HepG2 (cell line): Measurements from ENCODE around the gene CBL. TPM values are rescaled to one million over a fixed set of nuclear protein-coding genes. Genes with fewer than 3 reads are reported as not detected.

Experiments used
- AKAP8 ChIP-seq: sonication (generic); formaldehyde crosslinking; IDR thresholded peaks from 2 replicates; pipeline ENCODE4 v1.5.1; 2020; ENCODE audit warnings: mild to moderate bottlenecking, missing genetic modification reagents
- FOXA3 ChIP-seq: IDR thresholded peaks from 2 replicates; pipeline ENCODE4 v1.6.1; 2016; ENCODE audit warnings: missing genetic modification reagents, missing compliant biosample characterization
- GPN1 ChIP-seq: sonication (generic); formaldehyde crosslinking; IDR thresholded peaks from 2 replicates; pipeline ENCODE4 v1.5.1; 2020; ENCODE audit warnings: missing genetic modification reagents, borderline replicate concordance
- ZBTB8A ChIP-seq: sonication (generic); formaldehyde crosslinking; IDR thresholded peaks from 2 replicates; pipeline ENCODE4 v1.4.0; 2020; ENCODE audit warnings: mild to moderate bottlenecking, low read depth, missing genetic modification reagents, borderline replicate concordance
- ZNF350 ChIP-seq: sonication (generic); formaldehyde crosslinking; IDR thresholded peaks from 2 replicates; pipeline ENCODE4 v1.4.0; 2020; ENCODE audit warnings: mild to moderate bottlenecking, low read depth, missing genetic modification reagents, borderline replicate concordance
- ZNF790 ChIP-seq: sonication (generic); formaldehyde crosslinking; IDR thresholded peaks from 2 replicates; pipeline ENCODE4 v1.8.0; 2022; ENCODE audit warnings: missing genetic modification reagents, mild to moderate bottlenecking, borderline replicate concordance
- polyA plus RNA-seq, 8 experiments: library from polyadenylated mRNA; depleted of rRNA in 3 of 8; stranded (reverse) in 7 of 8; unstranded in 1 of 8; fragments of >200 nt; fragmentation: Illumina TruSeq in 4 of 8; extraction: Trizol in 4 of 8; gene quantifications; 2 replicates each; pipeline versions ENCODE4 v1.2.1 to v1.2.3, GENCODE V29; 2011 to 2016; ENCODE audit warnings: low read depth in 4 of 8, missing spikeins in 1 of 8, mixed read lengths in 1 of 8; ENCODE audit not compliant: insufficient read depth in 1 of 8
- total RNA-seq, 5 experiments: library from RNA; depleted of rRNA; stranded (reverse); fragments of >200 nt; fragmentation: Illumina TruSeq; extraction: Trizol; gene quantifications; 2 replicates each; pipeline ENCODE4 v1.2.3, GENCODE V29; 2016; ENCODE audit warnings: low read depth in 1 of 5
- TF ChIP-seq, protein P1 (sequence below): sonication (generic); formaldehyde crosslinking; IDR thresholded peaks from 2 replicates; pipeline ENCODE4 v1.4.0; 2020; ENCODE audit warnings: missing genetic modification reagents, borderline replicate concordance
- TF ChIP-seq, protein P2 (sequence below): fragments of 450-650 bp; IDR thresholded peaks from 2 replicates; pipeline ENCODE4 v1.6.1; 2017
- TF ChIP-seq, protein P3 (sequence below): sonication (generic); formaldehyde crosslinking; IDR thresholded peaks from 2 replicates; pipeline ENCODE4 v1.5.0; 2020; ENCODE audit warnings: mild to moderate bottlenecking, missing genetic modification reagents
- TF ChIP-seq, protein P4 (sequence below): sonication (generic); formaldehyde crosslinking; IDR thresholded peaks from 2 replicates; pipeline ENCODE4 v1.8.1; 2023; ENCODE audit warnings: mild to moderate bottlenecking, missing genetic modification reagents

The CBL gene
- total and polyA plus RNA-seq, 2 of the 13 experiments (the other 11 are each of a cell fraction or from before 2014, with no cell fraction given) = 6.6 to 7.4 TPM

DNA sequence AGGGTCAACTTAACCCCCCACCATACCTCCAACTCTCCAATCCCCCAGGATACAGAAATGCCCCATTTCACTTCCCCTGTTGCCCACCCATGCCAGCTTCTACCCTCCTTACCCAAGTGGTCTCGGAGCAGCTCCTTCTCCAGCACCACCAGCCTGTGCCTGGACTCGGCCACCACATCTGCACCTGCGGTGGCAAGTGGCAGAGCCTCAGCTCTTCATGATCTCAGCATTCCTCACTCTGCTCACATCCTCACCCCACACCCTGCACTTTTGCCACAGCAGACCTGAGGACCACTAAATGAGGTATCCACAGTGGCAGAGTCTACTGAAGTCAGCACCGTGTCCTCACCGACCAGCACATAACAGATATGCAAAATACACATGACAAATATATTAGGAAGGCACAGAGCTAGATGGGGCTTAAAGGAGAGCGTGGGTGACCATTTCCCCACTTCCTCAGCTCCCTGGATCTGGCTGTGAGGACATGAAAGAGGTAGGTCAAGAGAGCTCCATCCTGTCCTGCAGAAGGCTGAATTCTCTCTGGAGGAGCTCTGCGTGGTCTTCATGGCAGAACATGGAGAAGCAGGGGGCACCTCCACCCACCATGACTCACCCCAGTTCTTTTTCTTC is 11.2 kb upstream of the CBL start (continued):
- TF ChIP-seq FOXA3 (CRISPR knock-in tag) (no peak), ZNF350 (CRISPR knock-in tag) (no peak), ZNF790 (CRISPR knock-in tag) (no peak), ZBTB8A (no peak), AKAP8 (CRISPR knock-in tag) (no peak), GPN1 (CRISPR knock-in tag) (no peak)
- TF ChIP-seq, protein P1, sequence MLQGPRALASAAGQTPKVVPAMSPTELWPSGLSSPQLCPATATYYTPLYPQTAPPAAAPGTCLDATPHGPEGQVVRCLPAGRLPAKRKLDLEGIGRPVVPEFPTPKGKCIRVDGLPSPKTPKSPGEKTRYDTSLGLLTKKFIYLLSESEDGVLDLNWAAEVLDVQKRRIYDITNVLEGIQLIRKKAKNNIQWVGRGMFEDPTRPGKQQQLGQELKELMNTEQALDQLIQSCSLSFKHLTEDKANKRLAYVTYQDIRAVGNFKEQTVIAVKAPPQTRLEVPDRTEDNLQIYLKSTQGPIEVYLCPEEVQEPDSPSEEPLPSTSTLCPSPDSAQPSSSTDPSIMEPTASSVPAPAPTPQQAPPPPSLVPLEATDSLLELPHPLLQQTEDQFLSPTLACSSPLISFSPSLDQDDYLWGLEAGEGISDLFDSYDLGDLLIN (CRISPR knock-in tag) = no peak
- TF ChIP-seq, protein P2, sequence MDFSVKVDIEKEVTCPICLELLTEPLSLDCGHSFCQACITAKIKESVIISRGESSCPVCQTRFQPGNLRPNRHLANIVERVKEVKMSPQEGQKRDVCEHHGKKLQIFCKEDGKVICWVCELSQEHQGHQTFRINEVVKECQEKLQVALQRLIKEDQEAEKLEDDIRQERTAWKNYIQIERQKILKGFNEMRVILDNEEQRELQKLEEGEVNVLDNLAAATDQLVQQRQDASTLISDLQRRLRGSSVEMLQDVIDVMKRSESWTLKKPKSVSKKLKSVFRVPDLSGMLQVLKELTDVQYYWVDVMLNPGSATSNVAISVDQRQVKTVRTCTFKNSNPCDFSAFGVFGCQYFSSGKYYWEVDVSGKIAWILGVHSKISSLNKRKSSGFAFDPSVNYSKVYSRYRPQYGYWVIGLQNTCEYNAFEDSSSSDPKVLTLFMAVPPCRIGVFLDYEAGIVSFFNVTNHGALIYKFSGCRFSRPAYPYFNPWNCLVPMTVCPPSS = no peak
- TF ChIP-seq, protein P3, sequence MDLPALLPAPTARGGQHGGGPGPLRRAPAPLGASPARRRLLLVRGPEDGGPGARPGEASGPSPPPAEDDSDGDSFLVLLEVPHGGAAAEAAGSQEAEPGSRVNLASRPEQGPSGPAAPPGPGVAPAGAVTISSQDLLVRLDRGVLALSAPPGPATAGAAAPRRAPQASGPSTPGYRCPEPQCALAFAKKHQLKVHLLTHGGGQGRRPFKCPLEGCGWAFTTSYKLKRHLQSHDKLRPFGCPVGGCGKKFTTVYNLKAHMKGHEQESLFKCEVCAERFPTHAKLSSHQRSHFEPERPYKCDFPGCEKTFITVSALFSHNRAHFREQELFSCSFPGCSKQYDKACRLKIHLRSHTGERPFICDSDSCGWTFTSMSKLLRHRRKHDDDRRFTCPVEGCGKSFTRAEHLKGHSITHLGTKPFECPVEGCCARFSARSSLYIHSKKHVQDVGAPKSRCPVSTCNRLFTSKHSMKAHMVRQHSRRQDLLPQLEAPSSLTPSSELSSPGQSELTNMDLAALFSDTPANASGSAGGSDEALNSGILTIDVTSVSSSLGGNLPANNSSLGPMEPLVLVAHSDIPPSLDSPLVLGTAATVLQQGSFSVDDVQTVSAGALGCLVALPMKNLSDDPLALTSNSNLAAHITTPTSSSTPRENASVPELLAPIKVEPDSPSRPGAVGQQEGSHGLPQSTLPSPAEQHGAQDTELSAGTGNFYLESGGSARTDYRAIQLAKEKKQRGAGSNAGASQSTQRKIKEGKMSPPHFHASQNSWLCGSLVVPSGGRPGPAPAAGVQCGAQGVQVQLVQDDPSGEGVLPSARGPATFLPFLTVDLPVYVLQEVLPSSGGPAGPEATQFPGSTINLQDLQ (CRISPR knock-in tag) = no peak
- TF ChIP-seq, protein P4, sequence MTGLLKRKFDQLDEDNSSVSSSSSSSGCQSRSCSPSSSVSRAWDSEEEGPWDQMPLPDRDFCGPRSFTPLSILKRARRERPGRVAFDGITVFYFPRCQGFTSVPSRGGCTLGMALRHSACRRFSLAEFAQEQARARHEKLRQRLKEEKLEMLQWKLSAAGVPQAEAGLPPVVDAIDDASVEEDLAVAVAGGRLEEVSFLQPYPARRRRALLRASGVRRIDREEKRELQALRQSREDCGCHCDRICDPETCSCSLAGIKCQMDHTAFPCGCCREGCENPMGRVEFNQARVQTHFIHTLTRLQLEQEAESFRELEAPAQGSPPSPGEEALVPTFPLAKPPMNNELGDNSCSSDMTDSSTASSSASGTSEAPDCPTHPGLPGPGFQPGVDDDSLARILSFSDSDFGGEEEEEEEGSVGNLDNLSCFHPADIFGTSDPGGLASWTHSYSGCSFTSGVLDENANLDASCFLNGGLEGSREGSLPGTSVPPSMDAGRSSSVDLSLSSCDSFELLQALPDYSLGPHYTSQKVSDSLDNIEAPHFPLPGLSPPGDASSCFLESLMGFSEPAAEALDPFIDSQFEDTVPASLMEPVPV (CRISPR knock-in tag) = no peak
